ENCODE data around the gene CDH4. TPM values are rescaled to one million over a fixed set of nuclear protein-coding genes. Genes with fewer than 3 reads are reported as not detected.

The CDH4 gene
- polyA plus RNA-seq, 1 donor (not counting 4 experiments of a cell fraction or from before 2014, with no cell fraction given), result 2.2 TPM

DNA sequence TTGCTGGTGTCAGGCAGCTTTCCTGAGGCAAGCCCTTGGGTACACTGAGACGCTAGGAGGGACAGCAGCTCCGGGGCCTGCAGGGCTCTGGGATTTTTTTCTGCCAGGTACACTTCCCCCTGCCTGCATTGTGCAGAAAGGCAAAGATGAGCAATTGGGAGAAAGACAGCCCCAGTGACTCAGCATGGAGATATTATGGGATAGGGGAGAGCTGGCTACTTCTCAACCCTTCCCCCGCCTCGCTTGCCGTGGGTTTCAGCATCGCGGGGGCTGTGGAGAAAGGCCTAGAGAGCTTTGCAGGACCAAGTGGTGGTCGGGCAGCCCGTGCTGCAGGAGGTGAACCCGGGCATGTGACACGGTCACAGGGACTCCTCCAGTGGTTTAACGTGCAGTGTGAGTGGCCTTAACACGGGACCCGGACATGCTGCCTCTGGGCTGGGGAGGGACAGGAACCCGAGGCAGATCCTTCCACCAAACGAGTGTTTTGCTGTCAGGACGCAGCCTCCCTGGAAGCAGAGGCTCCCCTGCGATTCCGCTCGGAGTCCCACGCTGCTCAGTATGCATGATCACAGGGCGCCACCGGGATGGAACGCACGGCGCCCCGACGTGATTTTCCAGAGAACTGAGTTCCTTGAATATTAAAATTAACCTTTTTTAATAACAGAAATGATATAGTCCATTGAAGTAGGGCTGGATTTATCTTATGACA is 139.9 kb downstream of the CDH4 start:
- no peak for DNase-seq (ENCODE audit: low read depth, low spot score)
- dilution Hi-C loops (cut with MboI; ENCODE audit: extremely low pct_ligation_motif_present, low sequenced_read_pairs), result no loop called here

GRCh38 chr20:61394088-61394799 is 142.2 kb downstream of the CDH4 start:
- no peaks in the 10 kb centered on the region for H3K9me1 ChIP-seq (ENCODE audit: control insufficient read depth, extremely low read depth, insufficient read depth, low read length)
- H3K9ac ChIP-seq (ENCODE audit: control insufficient read depth, extremely low read depth, insufficient read depth, low read length), result no peak overlapping the region
- no peak for DNase-seq (ENCODE audit: low read depth, low spot score)
- no peak for FAIRE-seq
- peaks cover 5% of the 10 kb centered on the region for H4K20me1 ChIP-seq (ENCODE audit: control insufficient read depth, extremely low read depth, insufficient read depth, low read length)
- no peak overlapping the region for H3K4me3 ChIP-seq (ENCODE audit: control insufficient read depth in 2 of 3, extremely low read depth in 1 of 3, insufficient read depth in 2 of 3, low read depth in 1 of 3, low read length in 3 of 3)
- H3K4me1 ChIP-seq (ENCODE audit: control insufficient read depth, extremely low read depth, insufficient read depth, low read length), result peaks cover 13% of the 10 kb centered on the region
- dilution Hi-C loops (cut with MboI; ENCODE audit: extremely low pct_ligation_motif_present, low sequenced_read_pairs), result no loop called here
- no peaks in the 10 kb centered on the region for H3K9me3 ChIP-seq (ENCODE audit: control insufficient read depth, low read depth, low read length)
- no peaks in the 10 kb centered on the region for H3K36me3 ChIP-seq (ENCODE audit: control insufficient read depth in 2 of 2, extremely low read depth in 1 of 2, insufficient read depth in 2 of 2, low read length in 2 of 2)
- H3K79me2 ChIP-seq (ENCODE audit: control insufficient read depth, insufficient read depth, low read length), result peaks cover 2% of the 10 kb centered on the region
- no peaks in the 10 kb centered on the region for H3K27me3 ChIP-seq (ENCODE audit: control insufficient read depth, extremely low read depth, insufficient read depth, low read length)
- H3K27ac ChIP-seq (ENCODE audit: control insufficient read depth, insufficient read depth, low read length), result no peak overlapping the region
- TF ChIP-seq EZH2 (IDR thresholded peaks at IDR 0.05; ENCODE audit: low read length) (no peak), CTCF (optimal IDR thresholded peaks at IDR 0.05 in 1 of 3, IDR thresholded peaks at IDR 0.05 in 1 of 3, conservative IDR thresholded peaks at IDR 0.05 in 1 of 3; ENCODE audit: extremely low read depth in 1 of 3, insufficient read depth in 2 of 3, low read length in 3 of 3) (no peak)
- no peak overlapping the region for H3K4me2 ChIP-seq (ENCODE audit: control insufficient read depth, extremely low read depth, insufficient read depth, low read depth, low read length)
- H2AFZ ChIP-seq (ENCODE audit: control insufficient read depth, low read length), result no peak overlapping the region

More for the DNA sequence above, 139.9 kb downstream of the CDH4 start:
- H3K4me3 ChIP-seq (ENCODE audit: control insufficient read depth in 2 of 3, extremely low read depth in 1 of 3, insufficient read depth in 2 of 3, low read depth in 1 of 3, low read length in 3 of 3), result no peak overlapping the region
- no peak overlapping the region for H3K4me2 ChIP-seq (ENCODE audit: control insufficient read depth, extremely low read depth, insufficient read depth, low read depth, low read length)
- H3K27ac ChIP-seq (ENCODE audit: control insufficient read depth, insufficient read depth, low read length), result no peak overlapping the region
- peaks cover 4% of the 10 kb centered on the region for H3K9me1 ChIP-seq (ENCODE audit: control insufficient read depth, extremely low read depth, insufficient read depth, low read length)
- FAIRE-seq, result no peak
- H2AFZ ChIP-seq (ENCODE audit: control insufficient read depth, low read length), result no peak overlapping the region
- no peaks in the 10 kb centered on the region for H3K27me3 ChIP-seq (ENCODE audit: control insufficient read depth, extremely low read depth, insufficient read depth, low read length)
- TF ChIP-seq CTCF (optimal IDR thresholded peaks at IDR 0.05 in 1 of 3, IDR thresholded peaks at IDR 0.05 in 1 of 3, conservative IDR thresholded peaks at IDR 0.05 in 1 of 3; ENCODE audit: extremely low read depth in 1 of 3, insufficient read depth in 2 of 3, low read length in 3 of 3), result no peak
- TF ChIP-seq EZH2 (IDR thresholded peaks at IDR 0.05; ENCODE audit: low read length), result no peak
- peaks cover 23% of the 10 kb centered on the region for H3K4me1 ChIP-seq (ENCODE audit: control insufficient read depth, extremely low read depth, insufficient read depth, low read length)
- no peaks in the 10 kb centered on the region for H3K9me3 ChIP-seq (ENCODE audit: control insufficient read depth, low read depth, low read length)
- H3K79me2 ChIP-seq (ENCODE audit: control insufficient read depth, insufficient read depth, low read length), result peaks cover 4% of the 10 kb centered on the region
- H4K20me1 ChIP-seq (ENCODE audit: control insufficient read depth, extremely low read depth, insufficient read depth, low read length), result peaks cover 3% of the 10 kb centered on the region
- no peaks in the 10 kb centered on the region for H3K36me3 ChIP-seq (ENCODE audit: control insufficient read depth in 2 of 2, extremely low read depth in 1 of 2, insufficient read depth in 2 of 2, low read length in 2 of 2)
- H3K9ac ChIP-seq (ENCODE audit: control insufficient read depth, extremely low read depth, insufficient read depth, low read length), result no peak overlapping the region

Measured in keratinocyte (primary cell).